HG02943 (cell line): ENCODE measurements around the gene DGUOK.

ENCODE experiments used
- ATAC-seq: cut with Tn5 transposase; IDR thresholded peaks from one replicate; pipeline ENCODE4 v1.9.1; 2021; ENCODE audit warnings: mild to moderate bottlenecking, low read depth, moderate library complexity; ENCODE audit not compliant: unreplicated experiment

The DGUOK gene

GRCh38 chr2:73993376-73993775 is 66.7 kb downstream of the DGUOK start:
- no peak for ATAC-seq

GRCh38 chr2:73993778-73994177 is 67.1 kb downstream of the DGUOK start:
- no peak for ATAC-seq

GRCh38 chr2:73994178-73994831 is 67.6 kb downstream of the DGUOK start:
- ATAC-seq = no peak

GRCh38 chr2:73995810-73996209 is 69.1 kb downstream of the DGUOK start:
- no peak for ATAC-seq

- no peak for ATAC-seq
These were observed 71.1 kb downstream of the DGUOK start for GRCh38 chr2:73997813-73998212.

- ATAC-seq = no peak
These were observed 71.8 kb downstream of the DGUOK start for GRCh38 chr2:73998451-73998850.

GRCh38 chr2:73998933-73999332 is 72.3 kb downstream of the DGUOK start:
- no peak for ATAC-seq

GRCh38 chr2:73999881-74000597 is 73.4 kb downstream of the DGUOK start:
- ATAC-seq = no peak

- ATAC-seq = no peak
These were observed 74.0 kb downstream of the DGUOK start for GRCh38 chr2:74000666-74001065.

- ATAC-seq = no peak
These were observed 74.4 kb downstream of the DGUOK start for GRCh38 chr2:74001121-74001520.

GRCh38 chr2:74001781-74002504 is 75.3 kb downstream of the DGUOK start:
- ATAC-seq = peak; percentile 37

GRCh38 chr2:74002505-74003421 is 76.1 kb downstream of the DGUOK start:
- ATAC-seq = peak; percentile 80

- ATAC-seq = no peak
These were observed 77.0 kb downstream of the DGUOK start for GRCh38 chr2:74003494-74004211.

GRCh38 chr2:74004212-74005182 is 77.8 kb downstream of the DGUOK start:
- no peak for ATAC-seq

GRCh38 chr2:74005786-74006185 is 79.1 kb downstream of the DGUOK start:
- ATAC-seq = no peak

- ATAC-seq = no peak
These were observed 79.8 kb downstream of the DGUOK start for GRCh38 chr2:74006459-74006858.

- no peak for ATAC-seq
These were observed 80.4 kb downstream of the DGUOK start for GRCh38 chr2:74007121-74007520.

GRCh38 chr2:74007711-74008110 is 81.0 kb downstream of the DGUOK start:
- no peak for ATAC-seq
